HepG2 (cell line): ENCODE results near the gene PRMT7. TPM values are rescaled to one million over a fixed set of nuclear protein-coding genes. Genes with fewer than 3 reads are reported as not detected.

Experiments
- ARNT2 ChIP-seq: sonication (generic); formaldehyde crosslinking; IDR thresholded peaks from 2 replicates; pipeline ENCODE4 v1.8.0; 2022; ENCODE audit warnings: mild to moderate bottlenecking, low read depth, missing genetic modification reagents, moderate library complexity
- IKZF1 ChIP-seq: fragments of 450-650 bp; IDR thresholded peaks from 2 replicates; pipeline ENCODE4 v1.7.1; 2016
- IRF2 ChIP-seq: IDR thresholded peaks from 2 replicates; pipeline ENCODE4 v1.6.1; 2018; ENCODE audit warnings: missing genetic modification reagents, missing compliant biosample characterization
- ISL2 ChIP-seq: sonication (generic); formaldehyde crosslinking; IDR thresholded peaks from 2 replicates; pipeline ENCODE4 v1.5.0; 2020; ENCODE audit warnings: missing genetic modification reagents
- MEIS1 ChIP-seq: sonication (generic); formaldehyde crosslinking; IDR thresholded peaks from 2 replicates; pipeline ENCODE4 v1.9.0; 2021; ENCODE audit warnings: mild to moderate bottlenecking, missing genetic modification reagents, moderate library complexity, borderline replicate concordance
- PITX1 ChIP-seq: sonication (generic); formaldehyde crosslinking; IDR thresholded peaks from 2 replicates; pipeline ENCODE4 v1.5.1; 2020; ENCODE audit warnings: mild to moderate bottlenecking, missing genetic modification reagents
- PRPF4 ChIP-seq: fragments of 200-400 bp; formaldehyde crosslinking; IDR thresholded peaks from 2 replicates; pipeline ENCODE4 v1.6.1; 2016; ENCODE audit warnings: low read length, low read depth; ENCODE audit not compliant: poor library complexity, severe bottlenecking
- STAG1 ChIP-seq: sonication (generic); formaldehyde crosslinking; IDR thresholded peaks from 2 replicates; pipeline ENCODE4 v1.4.0; 2020; ENCODE audit warnings: missing genetic modification reagents
- TCF12 ChIP-seq, 2 experiments: fragments of 450-650 bp in 1 of 2; sonication (generic) in 1 of 2; formaldehyde crosslinking in 1 of 2; IDR thresholded peaks; 2 replicates each; pipeline versions ENCODE4 v1.6.1 to v1.8.0; 2017 to 2022; ENCODE audit warnings: antibody characterized with exemption in 1 of 2, mild to moderate bottlenecking in 1 of 2, missing genetic modification reagents in 1 of 2, moderate library complexity in 1 of 2
- ZBTB42 ChIP-seq: sonication (generic); formaldehyde crosslinking; IDR thresholded peaks from 2 replicates; pipeline ENCODE4 v1.5.0; 2020; ENCODE audit warnings: mild to moderate bottlenecking, missing genetic modification reagents
- ZFP36L1 ChIP-seq: sonication (generic); formaldehyde crosslinking; IDR thresholded peaks from 2 replicates; pipeline ENCODE4 v1.8.0; 2022; ENCODE audit warnings: mild to moderate bottlenecking, missing genetic modification reagents, moderate library complexity
- ZNF12 ChIP-seq: sonication (generic); formaldehyde crosslinking; IDR thresholded peaks from 2 replicates; pipeline ENCODE4 v1.5.0; 2020; ENCODE audit warnings: missing genetic modification reagents
- ZNF136 ChIP-seq: sonication (generic); formaldehyde crosslinking; IDR thresholded peaks from 2 replicates; pipeline ENCODE4 v1.8.1; 2022; ENCODE audit warnings: low read depth, mild to moderate bottlenecking, moderate library complexity, missing genetic modification reagents
- ZNF572 ChIP-seq: sonication (generic); formaldehyde crosslinking; IDR thresholded peaks from 2 replicates; pipeline ENCODE4 v1.5.1; 2020; ENCODE audit warnings: mild to moderate bottlenecking, missing genetic modification reagents
- ZNF605 ChIP-seq: sonication (generic); formaldehyde crosslinking; IDR thresholded peaks from 2 replicates; pipeline ENCODE4 v1.8.0; 2022; ENCODE audit warnings: mild to moderate bottlenecking, missing genetic modification reagents
- ZNF761 ChIP-seq: sonication (generic); formaldehyde crosslinking; conservative IDR thresholded peaks from 2 replicates; pipeline ENCODE4 v1.4.0; 2020; ENCODE audit warnings: mild to moderate bottlenecking, missing genetic modification reagents
- ZNF780A ChIP-seq: sonication (generic); formaldehyde crosslinking; IDR thresholded peaks from 2 replicates; pipeline ENCODE4 v1.8.0; 2022; ENCODE audit warnings: mild to moderate bottlenecking, missing genetic modification reagents, moderate library complexity
- ZNF788 ChIP-seq: sonication (generic); formaldehyde crosslinking; IDR thresholded peaks from 2 replicates; pipeline ENCODE4 v1.5.0; 2020; ENCODE audit warnings: mild to moderate bottlenecking, missing genetic modification reagents, borderline replicate concordance
- polyA plus RNA-seq, 8 experiments: library from polyadenylated mRNA; depleted of rRNA in 3 of 8; stranded (reverse) in 7 of 8; unstranded in 1 of 8; fragments of >200 nt; fragmentation: Illumina TruSeq in 4 of 8; extraction: Trizol in 4 of 8; gene quantifications; 2 replicates each; pipeline versions ENCODE4 v1.2.1 to v1.2.3, GENCODE V29; 2011 to 2016; ENCODE audit warnings: low read depth in 4 of 8, missing spikeins in 1 of 8, mixed read lengths in 1 of 8; ENCODE audit not compliant: insufficient read depth in 1 of 8
- total RNA-seq, 5 experiments: library from RNA; depleted of rRNA; stranded (reverse); fragments of >200 nt; fragmentation: Illumina TruSeq; extraction: Trizol; gene quantifications; 2 replicates each; pipeline ENCODE4 v1.2.3, GENCODE V29; 2016; ENCODE audit warnings: low read depth in 1 of 5
- TF ChIP-seq, protein P1 (sequence below): sonication (generic); formaldehyde crosslinking; IDR thresholded peaks from 2 replicates; pipeline ENCODE4 v1.4.0; 2020; ENCODE audit warnings: low read depth, missing genetic modification reagents
- TF ChIP-seq, protein P2 (sequence below): sonication (generic); formaldehyde crosslinking; IDR thresholded peaks from 2 replicates; pipeline ENCODE4 v1.4.0; 2020; ENCODE audit warnings: missing genetic modification reagents, borderline replicate concordance
- TF ChIP-seq, protein P3 (sequence below): sonication (generic); formaldehyde crosslinking; IDR thresholded peaks from 2 replicates; pipeline ENCODE4 v1.8.0; 2023; ENCODE audit warnings: mild to moderate bottlenecking, missing genetic modification reagents

PRMT7 gene
- total and polyA plus RNA-seq, 2 of the 13 experiments (the other 11 are each of a cell fraction or from before 2014, with no cell fraction given) = 47.5 to 55.0 TPM

DNA sequence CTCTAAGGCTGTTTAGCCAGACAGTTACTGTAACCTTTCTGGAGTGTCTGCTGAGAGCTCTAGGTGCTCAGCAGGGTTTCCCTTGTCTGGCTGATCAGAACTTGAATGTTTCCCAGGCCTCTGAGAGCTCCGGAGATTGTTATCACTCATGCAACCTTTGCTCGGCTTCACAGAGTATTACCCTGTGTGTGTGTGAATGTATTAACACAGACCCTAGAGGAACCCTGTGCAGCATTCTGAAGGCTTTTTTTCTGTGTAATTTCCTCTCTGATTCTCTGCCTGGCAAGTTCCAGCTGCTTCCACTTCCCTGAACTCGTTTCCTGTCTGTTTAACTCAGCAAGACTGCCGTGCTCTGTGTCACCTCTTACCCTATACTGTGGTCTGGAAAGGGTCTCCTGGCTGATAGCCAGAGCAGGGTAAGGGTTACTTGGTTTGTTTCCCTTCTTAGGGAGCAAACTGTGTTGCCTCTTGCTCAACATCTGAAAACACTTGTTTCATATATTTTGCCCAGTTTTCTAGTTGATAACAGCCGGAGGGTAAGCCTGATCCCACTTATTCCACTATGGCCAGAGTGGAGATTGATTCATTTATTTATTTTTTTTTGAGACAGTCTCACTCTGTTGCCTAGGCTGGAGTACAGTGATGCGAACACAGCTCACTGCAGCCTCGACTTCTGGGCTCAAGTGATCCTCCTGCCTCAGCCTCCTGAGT is 21.7 kb downstream of the PRMT7 start (continued):
- TF ChIP-seq, protein P1, sequence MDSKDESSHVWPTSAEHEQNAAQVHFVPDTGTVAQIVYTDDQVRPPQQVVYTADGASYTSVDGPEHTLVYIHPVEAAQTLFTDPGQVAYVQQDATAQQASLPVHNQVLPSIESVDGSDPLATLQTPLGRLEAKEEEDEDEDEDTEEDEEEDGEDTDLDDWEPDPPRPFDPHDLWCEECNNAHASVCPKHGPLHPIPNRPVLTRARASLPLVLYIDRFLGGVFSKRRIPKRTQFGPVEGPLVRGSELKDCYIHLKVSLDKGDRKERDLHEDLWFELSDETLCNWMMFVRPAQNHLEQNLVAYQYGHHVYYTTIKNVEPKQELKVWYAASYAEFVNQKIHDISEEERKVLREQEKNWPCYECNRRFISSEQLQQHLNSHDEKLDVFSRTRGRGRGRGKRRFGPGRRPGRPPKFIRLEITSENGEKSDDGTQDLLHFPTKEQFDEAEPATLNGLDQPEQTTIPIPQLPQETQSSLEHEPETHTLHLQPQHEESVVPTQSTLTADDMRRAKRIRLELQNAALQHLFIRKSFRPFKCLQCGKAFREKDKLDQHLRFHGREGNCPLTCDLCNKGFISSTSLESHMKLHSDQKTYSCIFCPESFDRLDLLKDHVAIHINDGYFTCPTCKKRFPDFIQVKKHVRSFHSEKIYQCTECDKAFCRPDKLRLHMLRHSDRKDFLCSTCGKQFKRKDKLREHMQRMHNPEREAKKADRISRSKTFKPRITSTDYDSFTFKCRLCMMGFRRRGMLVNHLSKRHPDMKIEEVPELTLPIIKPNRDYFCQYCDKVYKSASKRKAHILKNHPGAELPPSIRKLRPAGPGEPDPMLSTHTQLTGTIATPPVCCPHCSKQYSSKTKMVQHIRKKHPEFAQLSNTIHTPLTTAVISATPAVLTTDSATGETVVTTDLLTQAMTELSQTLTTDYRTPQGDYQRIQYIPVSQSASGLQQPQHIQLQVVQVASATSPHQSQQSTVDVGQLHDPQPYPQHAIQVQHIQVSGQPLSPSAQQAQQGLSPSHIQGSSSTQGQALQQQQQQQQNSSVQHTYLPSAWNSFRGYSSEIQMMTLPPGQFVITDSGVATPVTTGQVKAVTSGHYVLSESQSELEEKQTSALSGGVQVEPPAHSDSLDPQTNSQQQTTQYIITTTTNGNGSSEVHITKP = no peak
- TF ChIP-seq MEIS1 (CRISPR knock-in tag) (no peak), IRF2 (CRISPR knock-in tag) (peak; percentile 67; the same call in 1 of the 2 replicates), STAG1 (CRISPR knock-in tag) (no peak), PITX1 (no peak), ZBTB42 (CRISPR knock-in tag) (no peak), IKZF1 (no peak), PRPF4 (no peak), ZNF761 (CRISPR knock-in tag) (no peak), ZNF605 (CRISPR knock-in tag) (0 out of 2 replicates have a peak, but pooled peaks have one; percentile 27), ZNF572 (CRISPR knock-in tag) (no peak), ZNF136 (CRISPR knock-in tag) (no peak), ISL2 (CRISPR knock-in tag) (peak; percentile 27; the same call in 1 of the 2 replicates), ZFP36L1 (CRISPR knock-in tag) (no peak), ZNF12 (CRISPR knock-in tag) (no peak), ARNT2 (CRISPR knock-in tag) (no peak), TCF12 (IDR thresholded peaks at IDR 0.05) (no peak), TCF12 (CRISPR knock-in tag; IDR thresholded peaks at IDR 0.05) (no peak), ZNF788 (CRISPR knock-in tag) (peak; percentile 42; the same call in 1 of the 2 replicates), ZNF780A (no peak)
- TF ChIP-seq, protein P2, sequence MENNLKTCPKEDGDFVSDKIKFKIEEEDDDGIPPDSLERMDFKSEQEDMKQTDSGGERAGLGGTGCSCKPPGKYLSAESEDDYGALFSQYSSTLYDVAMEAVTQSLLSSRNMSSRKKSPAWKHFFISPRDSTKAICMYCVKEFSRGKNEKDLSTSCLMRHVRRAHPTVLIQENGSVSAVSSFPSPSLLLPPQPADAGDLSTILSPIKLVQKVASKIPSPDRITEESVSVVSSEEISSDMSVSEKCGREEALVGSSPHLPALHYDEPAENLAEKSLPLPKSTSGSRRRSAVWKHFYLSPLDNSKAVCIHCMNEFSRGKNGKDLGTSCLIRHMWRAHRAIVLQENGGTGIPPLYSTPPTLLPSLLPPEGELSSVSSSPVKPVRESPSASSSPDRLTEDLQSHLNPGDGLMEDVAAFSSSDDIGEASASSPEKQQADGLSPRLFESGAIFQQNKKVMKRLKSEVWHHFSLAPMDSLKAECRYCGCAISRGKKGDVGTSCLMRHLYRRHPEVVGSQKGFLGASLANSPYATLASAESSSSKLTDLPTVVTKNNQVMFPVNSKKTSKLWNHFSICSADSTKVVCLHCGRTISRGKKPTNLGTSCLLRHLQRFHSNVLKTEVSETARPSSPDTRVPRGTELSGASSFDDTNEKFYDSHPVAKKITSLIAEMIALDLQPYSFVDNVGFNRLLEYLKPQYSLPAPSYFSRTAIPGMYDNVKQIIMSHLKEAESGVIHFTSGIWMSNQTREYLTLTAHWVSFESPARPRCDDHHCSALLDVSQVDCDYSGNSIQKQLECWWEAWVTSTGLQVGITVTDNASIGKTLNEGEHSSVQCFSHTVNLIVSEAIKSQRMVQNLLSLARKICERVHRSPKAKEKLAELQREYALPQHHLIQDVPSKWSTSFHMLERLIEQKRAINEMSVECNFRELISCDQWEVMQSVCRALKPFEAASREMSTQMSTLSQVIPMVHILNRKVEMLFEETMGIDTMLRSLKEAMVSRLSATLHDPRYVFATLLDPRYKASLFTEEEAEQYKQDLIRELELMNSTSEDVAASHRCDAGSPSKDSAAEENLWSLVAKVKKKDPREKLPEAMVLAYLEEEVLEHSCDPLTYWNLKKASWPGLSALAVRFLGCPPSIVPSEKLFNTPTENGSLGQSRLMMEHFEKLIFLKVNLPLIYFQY (CRISPR knock-in tag) = no peak
- TF ChIP-seq, protein P3, sequence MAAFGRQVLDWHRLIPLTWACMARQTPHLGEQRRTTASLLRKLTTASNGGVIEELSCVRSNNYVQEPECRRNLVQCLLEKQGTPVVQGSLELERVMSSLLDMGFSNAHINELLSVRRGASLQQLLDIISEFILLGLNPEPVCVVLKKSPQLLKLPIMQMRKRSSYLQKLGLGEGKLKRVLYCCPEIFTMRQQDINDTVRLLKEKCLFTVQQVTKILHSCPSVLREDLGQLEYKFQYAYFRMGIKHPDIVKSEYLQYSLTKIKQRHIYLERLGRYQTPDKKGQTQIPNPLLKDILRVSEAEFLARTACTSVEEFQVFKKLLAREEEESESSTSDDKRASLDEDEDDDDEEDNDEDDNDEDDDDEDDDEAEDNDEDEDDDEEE = no peak
